Choroid plexus epithelial cell (primary cell): ENCODE results near the gene NSA2.

Source experiments
- DNase-seq: peaks from one replicate; pipeline ENCODE4 v3.0.0-alpha.2; 2010; ENCODE audit warnings: low read depth
- H3K4me3 ChIP-seq: 2 replicates; pipeline ENCODE4 v1.5.1; 2011; ENCODE audit warnings: low read depth, mild to moderate bottlenecking, control low read depth, low read length, moderate library complexity
- CTCF ChIP-seq: conservative IDR thresholded peaks from 2 replicates; pipeline ENCODE4 v1.5.1; 2011; ENCODE audit warnings: low read depth, mild to moderate bottlenecking, control low read depth, inconsistent platforms, low read length, moderate library complexity

NSA2 gene

DNA sequence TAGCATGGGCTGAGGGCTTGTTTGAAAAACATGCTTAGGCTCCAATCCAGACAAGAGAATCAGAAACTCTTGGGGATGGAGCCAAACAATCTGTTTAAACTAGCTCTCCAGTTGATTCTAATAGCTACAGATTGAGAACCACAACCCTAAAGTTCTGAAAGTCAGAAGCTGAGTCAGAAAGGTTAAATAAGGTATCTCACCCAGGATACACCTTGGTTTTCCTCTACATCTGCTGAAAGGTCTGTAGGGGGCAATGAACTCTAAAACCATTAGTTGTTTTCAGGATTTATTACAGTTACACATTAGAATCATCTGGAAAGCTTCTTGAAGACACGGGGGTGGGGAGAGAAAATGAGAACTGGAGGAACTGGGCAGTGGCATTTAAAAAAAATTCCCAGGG lies 5.8 kb upstream of the NSA2 start:
- DNase-seq, result no peak
- no peak overlapping the region for H3K4me3 ChIP-seq
- no peak for TF ChIP-seq CTCF

DNA sequence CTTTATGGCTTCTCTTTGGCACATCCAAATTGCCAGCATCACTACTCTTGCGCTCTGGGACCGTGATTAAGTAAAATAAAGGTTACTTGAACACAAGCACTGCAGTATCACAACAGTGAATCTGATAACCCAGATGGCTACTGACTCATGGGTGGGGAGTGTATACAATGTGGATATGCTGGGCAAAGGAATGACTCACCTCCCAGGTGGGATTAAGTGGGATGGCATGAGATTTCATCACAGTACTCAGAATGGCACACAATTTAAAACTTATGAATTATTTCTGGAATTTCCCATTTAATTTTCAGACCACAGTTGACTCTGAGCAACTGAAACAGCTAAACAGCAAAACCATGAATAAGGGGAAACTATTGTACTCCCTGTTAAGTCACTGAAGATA lies 4.5 kb upstream of the NSA2 start:
- peak; percentile 26 for DNase-seq
- TF ChIP-seq CTCF, result no peak

DNA sequence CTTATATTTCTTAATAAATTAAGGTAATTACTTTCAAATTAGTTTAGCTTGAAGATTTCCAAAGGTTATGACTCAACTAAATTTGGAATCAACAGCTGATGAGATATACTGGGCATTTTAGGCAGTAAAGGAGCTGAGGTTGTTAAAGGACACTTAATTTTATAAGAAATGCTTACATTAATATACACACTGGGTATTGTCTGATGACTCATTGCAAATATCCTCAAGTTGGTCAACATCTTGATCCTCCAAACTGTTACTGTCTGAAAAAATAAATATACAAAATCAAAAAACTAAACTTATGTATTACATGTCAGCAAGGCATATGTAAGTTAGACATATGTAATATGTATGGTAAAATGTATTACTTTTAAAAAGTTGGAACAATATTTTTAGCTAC lies 3.5 kb upstream of the NSA2 start:
- no peak overlapping the region for H3K4me3 ChIP-seq
- DNase-seq, result peak; percentile 4
- TF ChIP-seq CTCF, result no peak

More for the DNA sequence above, 4.5 kb upstream of the NSA2 start:
- H3K4me3 ChIP-seq, result no peak overlapping the region

DNA sequence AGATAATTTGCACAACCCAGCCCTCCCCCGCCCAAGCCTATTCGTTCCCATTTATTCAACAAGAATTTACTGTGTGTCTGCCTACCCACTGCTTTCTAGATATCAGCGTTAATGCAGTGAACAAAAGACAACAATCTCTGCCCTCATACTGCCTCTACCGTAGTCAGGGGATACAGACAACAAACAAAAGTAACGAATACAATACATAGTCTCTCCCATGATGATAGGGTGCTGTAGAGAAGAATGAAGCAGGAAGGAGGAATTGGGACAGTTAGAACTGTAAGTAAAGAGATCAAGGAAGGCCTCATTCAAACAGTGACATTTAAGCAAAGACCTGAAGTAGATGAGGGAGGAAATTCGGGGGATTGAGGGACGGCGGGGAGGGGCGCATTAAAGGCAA lies 1.8 kb upstream of the NSA2 start:
- DNase-seq, result peak; percentile 29
- H3K4me3 ChIP-seq, result no peak overlapping the region
- no peak for TF ChIP-seq CTCF

DNA sequence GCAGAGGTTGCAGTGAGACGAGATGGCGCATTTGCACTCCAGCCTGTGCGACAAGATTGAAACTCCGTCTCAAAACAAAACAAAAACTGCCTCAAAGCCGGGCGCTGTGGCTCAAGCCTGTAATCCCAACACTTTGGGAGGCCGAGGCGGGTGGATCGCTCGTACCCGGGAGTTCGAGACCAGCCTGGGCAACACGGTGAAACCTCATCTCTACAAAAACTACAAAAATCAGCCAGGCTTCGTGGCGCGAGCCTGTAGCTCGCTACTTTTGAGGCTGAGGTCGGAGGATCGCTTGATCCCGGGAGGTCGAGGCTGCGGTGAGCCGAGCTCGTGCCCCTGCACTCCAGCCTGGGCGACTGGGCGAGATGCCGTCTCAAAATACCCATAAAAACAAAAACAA lies 1.1 kb upstream of the NSA2 start:
- peak overlapping the region; percentile 98 for H3K4me3 ChIP-seq

GRCh38 chr5:74766418-74766848 lies 616 bp upstream of the NSA2 start:
- peak overlapping the region; percentile 98 for H3K4me3 ChIP-seq
- peak; percentile 53 for TF ChIP-seq CTCF
- peak; percentile 82 for DNase-seq

More for the DNA sequence above, 1.1 kb upstream of the NSA2 start:
- no peak for TF ChIP-seq CTCF
- no peak for DNase-seq

DNA sequence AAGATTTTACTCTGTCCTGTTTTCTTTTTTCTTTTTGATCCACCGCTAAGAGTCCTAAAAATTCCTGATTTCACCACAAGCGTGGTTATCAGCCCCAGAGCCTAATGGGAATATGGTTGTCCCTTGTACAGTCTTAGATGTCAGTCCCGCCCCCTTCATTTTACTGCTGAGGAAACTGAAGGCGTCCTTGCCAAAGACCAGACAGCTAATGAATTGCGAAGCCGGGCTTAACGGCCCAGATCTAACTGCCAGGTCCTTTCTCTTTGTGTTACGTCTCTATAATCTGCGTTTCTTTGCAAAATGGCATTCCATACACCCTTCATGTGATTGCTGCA lies 497 bp downstream of the NSA2 start:
- H3K4me3 ChIP-seq, result peak overlapping the region; percentile 98
- TF ChIP-seq CTCF, result no peak
- peak; percentile 69 for DNase-seq
